Small intestine (tissue), 7 donors: ENCODE results near the gene MRPS18B. TPM values are rescaled to one million over a fixed set of nuclear protein-coding genes. Genes with fewer than 3 reads are reported as not detected.

Source experiments
- DNase-seq, 2 donors: peaks; one replicate each; pipeline versions ENCODE4 v3.0.0 to v3.0.0-alpha.2; 2013
- FAIRE-seq: peaks from 2 replicates; lab custom pipeline; 2012; peaks lifted over from hg19 to GRCh38; lab: Jason Lieb, UNC
- H3K27ac ChIP-seq, 3 donors: one replicate each; pipeline ENCODE4 v1.5.1; 2013; ENCODE audit warnings: low read length in 2 of 3, mild to moderate bottlenecking in 2 of 3, control low read depth in 1 of 3, inconsistent platforms in 1 of 3, low read depth in 1 of 3, moderate library complexity in 1 of 3
- H3K27me3 ChIP-seq, 3 donors: one replicate each; pipeline ENCODE4 v1.6.1; 2013; ENCODE audit warnings: low read length in 3 of 3, inconsistent platforms in 1 of 3; ENCODE audit not compliant: control insufficient read depth in 3 of 3, insufficient read depth in 3 of 3
- H3K36me3 ChIP-seq, 3 donors: one replicate each; pipeline ENCODE4 v1.6.1; 2013; ENCODE audit warnings: low read length in 3 of 3, inconsistent platforms in 1 of 3, low read depth in 1 of 3, mild to moderate bottlenecking in 1 of 3, moderate library complexity in 1 of 3; ENCODE audit not compliant: control insufficient read depth in 3 of 3, insufficient read depth in 2 of 3
- H3K4me1 ChIP-seq, 3 donors: one replicate each; pipeline ENCODE4 v1.6.1; 2013; ENCODE audit warnings: low read length in 2 of 3, inconsistent platforms in 1 of 3, low read depth in 1 of 3, mild to moderate bottlenecking in 1 of 3, moderate library complexity in 1 of 3; ENCODE audit not compliant: control insufficient read depth in 3 of 3, insufficient read depth in 2 of 3
- H3K4me3 ChIP-seq, 3 donors: one replicate each; pipeline ENCODE4 v1.5.1; 2013; ENCODE audit warnings: low read length in 3 of 3, control low read depth in 1 of 3, inconsistent platforms in 1 of 3, low read depth in 1 of 3, mild to moderate bottlenecking in 1 of 3, moderate library complexity in 1 of 3
- H3K9me3 ChIP-seq, 2 donors: one replicate each; pipeline ENCODE4 v1.6.1; 2013; ENCODE audit warnings: low read depth in 1 of 2, low read length in 1 of 2; ENCODE audit not compliant: control insufficient read depth in 2 of 2, insufficient read depth in 1 of 2
- WGBS, 3 donors: extraction: QIAGEN DNeasy Blood & Tissue Kit; methylation state at CpG; one replicate each; pipeline ENCODE4 v1.1.7; 2013; 5-methylcytosine and 5-hydroxymethylcytosine counted together
- polyA plus RNA-seq, 4 donors: library from polyadenylated mRNA; stranded (reverse) in 3 of 4; unstranded in 1 of 4; fragments of 200-250 nt in 3 of 4; fragments of 120-200 nt in 1 of 4; gene quantifications; one replicate each; pipeline versions ENCODE4 v1.2.1 to v1.2.3, GENCODE V29; 2013
- donor health status: healthy with polysubstance abuse.
- donor health status: control.
- donor health status: control.
- donor health status: Bipolar disorder and iron deficiency.
- donor health status: healthy.

Gene MRPS18B
- polyA plus RNA-seq, 4 donors, result 54.1 to 93.0 (median 90.3) TPM

DNA sequence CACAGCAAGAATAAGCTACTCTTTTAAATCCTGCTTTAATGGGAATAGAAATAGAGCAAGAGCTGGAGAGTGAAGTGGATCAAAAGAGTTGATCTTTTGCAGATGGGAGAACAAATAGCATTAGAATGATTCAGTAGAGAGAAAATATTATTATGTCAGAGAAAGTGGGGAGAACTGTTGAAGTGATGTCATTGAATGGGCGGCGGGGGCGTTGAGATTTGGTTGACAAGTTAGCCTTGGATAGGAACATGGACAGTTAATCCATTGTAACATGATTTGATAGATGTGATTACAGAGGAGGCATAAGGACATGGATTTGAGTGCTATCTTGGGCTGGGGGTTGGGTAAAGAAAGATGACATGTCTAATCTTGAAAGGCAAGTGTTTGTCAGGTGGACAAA, 18.2 kb downstream of the MRPS18B start:
- Histone ChIP-seq H3K27me3 (no peaks in the 10 kb centered on the region), H3K4me1 (no peaks in the 10 kb centered on the region), H3K36me3 (peaks cover 0 to 69% (median 2%) of the 10 kb centered on the region in 3 donors), H3K4me3 (no peak overlapping the region), H3K27ac (no peak overlapping the region), H3K9me3 (no peaks in the 10 kb centered on the region)
- 89 to 97% (median 96%) methylated on average over 3 of the region's 3 CpGs for WGBS, 3 donors
- no peak for FAIRE-seq
- DNase-seq, result peak in 1 of 2 donors; percentile 49

DNA sequence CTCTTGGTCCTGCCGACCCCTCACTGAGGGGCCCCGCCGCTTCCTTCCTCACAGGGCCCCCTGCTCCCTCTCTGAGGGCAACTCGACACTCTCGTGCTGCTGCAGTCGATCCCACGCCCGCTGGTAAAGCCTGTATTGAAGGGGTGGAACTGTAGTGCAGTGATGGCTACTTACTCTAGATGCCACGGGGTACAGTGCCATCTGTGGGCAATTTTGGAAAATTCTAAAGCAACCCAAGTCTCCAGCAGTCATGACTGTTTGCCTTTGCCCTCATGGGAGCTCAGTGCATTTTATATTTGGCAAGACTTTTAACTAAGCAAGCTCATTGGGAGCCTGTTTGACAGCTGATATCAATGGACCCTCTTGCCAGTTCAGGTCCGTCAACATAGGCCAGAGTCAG, 22.8 kb downstream of the MRPS18B start:
- FAIRE-seq (no peak), DNase-seq (no peak)
- Histone ChIP-seq H3K9me3 (no peaks in the 10 kb centered on the region), H3K4me3 (no peak overlapping the region), H3K27me3 (no peaks in the 10 kb centered on the region), H3K27ac (no peak overlapping the region), H3K4me1 (peaks cover 0 to 12% (median 0%) of the 10 kb centered on the region in 3 donors), H3K36me3 (peaks cover 4 to 73% (median 6%) of the 10 kb centered on the region in 3 donors)
- WGBS, 3 donors, result 70 to 76% (median 76%) methylated on average over 10 of the region's 10 CpGs

- Histone ChIP-seq H3K9me3 (no peaks in the 10 kb centered on the region), H3K4me3 (no peak overlapping the region), H3K27me3 (no peaks in the 10 kb centered on the region), H3K4me1 (peaks cover 0 to 16% (median 2%) of the 10 kb centered on the region in 3 donors), H3K36me3 (peaks cover 4 to 76% (median 8%) of the 10 kb centered on the region in 3 donors), H3K27ac (no peak overlapping the region)
- FAIRE-seq, result no peak
- 64 to 94% (median 82%) methylated on average over 1 of the region's 1 CpG for WGBS, 3 donors
- no peak for DNase-seq
These were observed 23.4 kb downstream of the MRPS18B start for GRCh38 chr6:30641048-30641447.

- H3K27me3 ChIP-seq, result no peaks in the 10 kb centered on the region
- FAIRE-seq, result no peak
- H3K9me3 ChIP-seq, result no peaks in the 10 kb centered on the region
- H3K4me1 ChIP-seq, result peaks cover 0 to 24% (median 2%) of the 10 kb centered on the region in 3 donors
- H3K4me3 ChIP-seq, result no peak overlapping the region
- no peak overlapping the region for H3K27ac ChIP-seq
- DNase-seq, result peak in 1 of 2 donors; percentile 38
- H3K36me3 ChIP-seq, result peaks cover 4 to 59% (median 6%) of the 10 kb centered on the region in 3 donors
- WGBS, 3 donors, result 65 to 83% (median 77%) methylated on average over 2 of the region's 2 CpGs
These were observed 26.0 kb downstream of the MRPS18B start for GRCh38 chr6:30643656-30644055.

- Histone ChIP-seq H3K4me3 (no peak overlapping the region), H3K36me3 (peaks cover 4 to 57% (median 6%) of the 10 kb centered on the region in 3 donors), H3K27me3 (no peaks in the 10 kb centered on the region), H3K4me1 (peaks cover 0 to 24% (median 2%) of the 10 kb centered on the region in 3 donors), H3K27ac (peak overlapping the region in 1 of 3 donors; percentile 4), H3K9me3 (no peaks in the 10 kb centered on the region)
- FAIRE-seq (no peak), DNase-seq (peak; percentile 29 to 67)
- WGBS, 3 donors, result 26 to 67% (median 30%) methylated on average over 5 of the region's 5 CpGs
These were observed 27.1 kb downstream of the MRPS18B start for GRCh38 chr6:30644769-30645168.

DNA sequence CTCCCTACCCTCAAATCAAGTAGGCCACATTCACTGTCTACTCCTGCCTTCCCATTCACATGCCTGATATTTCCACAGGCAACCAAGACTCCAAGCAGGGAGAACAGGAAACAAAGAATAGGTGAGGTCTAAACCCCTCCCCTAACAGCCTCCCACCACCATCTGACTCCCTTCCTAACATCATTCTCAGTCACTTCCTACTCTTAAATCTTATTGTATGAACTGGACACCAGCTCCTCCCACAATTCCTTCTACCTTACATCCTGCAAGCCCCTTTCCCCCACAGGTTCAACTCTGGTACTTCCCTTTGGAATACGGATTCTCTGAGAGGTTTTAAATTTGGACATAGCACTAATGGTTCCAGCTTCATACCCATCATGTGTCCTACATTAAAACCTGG, 28.3 kb downstream of the MRPS18B start:
- no peak for FAIRE-seq
- DNase-seq, result no peak
- Histone ChIP-seq H3K9me3 (no peaks in the 10 kb centered on the region), H3K4me3 (peak overlapping the region in 1 of 3 donors; percentile 71), H3K27ac (no peak overlapping the region), H3K36me3 (peaks cover 4 to 57% (median 6%) of the 10 kb centered on the region in 3 donors), H3K4me1 (peaks cover 0 to 24% (median 2%) of the 10 kb centered on the region in 3 donors), H3K27me3 (no peaks in the 10 kb centered on the region)
- WGBS, 3 donors, result 59 to 81% (median 71%) methylated on average over 1 of the region's 1 CpG

- 8 to 11% (median 9%) methylated on average over 30 to 37 of the region's 37 CpGs for WGBS, 3 donors
- Histone ChIP-seq H3K36me3 (peaks cover 3 to 57% (median 8%) of the 10 kb centered on the region in 3 donors), H3K27me3 (no peaks in the 10 kb centered on the region), H3K4me3 (peak within 1 kb of the TSS; percentile 63 to 92 (median 71)), H3K9me3 (no peaks in the 10 kb centered on the region), H3K4me1 (peaks cover 0 to 24% (median 2%) of the 10 kb centered on the region in 3 donors), H3K27ac (peak within 1 kb of the TSS; percentile 93 to 99 (median 97))
- DNase-seq (peak; percentile 94), FAIRE-seq (no peak)
These were observed 29.0 kb downstream of the MRPS18B start, which contains the start of gene C6orf136 for GRCh38 chr6:30646450-30647241. C6orf136 (plus strand) TSS chr6:30647133; CDS start chr6:30647232, 99 bp downstream.

GRCh38 chr6:30647242-30648116, 29.8 kb downstream of the MRPS18B start:
- Histone ChIP-seq H3K4me3 (peak overlapping the region; percentile 63 to 92 (median 71)), H3K36me3 (peaks cover under 1 to 55% (median 8%) of the 10 kb centered on the region in 3 donors), H3K27ac (peak overlapping the region; percentile 93 to 99 (median 97)), H3K9me3 (no peaks in the 10 kb centered on the region), H3K4me1 (peaks cover 0 to 24% (median 2%) of the 10 kb centered on the region in 3 donors), H3K27me3 (no peaks in the 10 kb centered on the region)
- FAIRE-seq (no peak), DNase-seq (peak; percentile 72 to 89)
- 0% methylated on average over 55 to 78 of the region's 78 CpGs for WGBS, 3 donors
